Measurements from ENCODE around the gene SYMPK. TPM values are rescaled to one million over a fixed set of nuclear protein-coding genes. Genes with fewer than 3 reads are reported as not detected.

SYMPK gene
- total RNA-seq, 4 donors from 2014 or later = 28.4 to 36.6 (median 31.6) TPM

- TF ChIP-seq POLR2A (IDR thresholded peaks at IDR 0.05) = no peak
- peak in 2 of 6 experiments; percentile 12 to 38 for TF ChIP-seq CTCF (IDR thresholded peaks at IDR 0.05)
- DNase-seq = no peak
- 87 to 93% methylated on average over 2 to 4 of the region's 4 CpGs for WGBS, 2 donors
- no peaks in the 10 kb centered on the region for H3K4me1 ChIP-seq
- intact Hi-C loops (cut with DNase I) = no loop called here
- no peak overlapping the region for H3K4me3 ChIP-seq
- no peak overlapping the region for H3K27ac ChIP-seq
- H3K9me3 ChIP-seq = no peaks in the 10 kb centered on the region
- H3K27me3 ChIP-seq = no peaks in the 10 kb centered on the region
- peaks cover 34 to 100% (median 64%) of the 10 kb centered on the region in 3 donors for H3K36me3 ChIP-seq
Observed at GRCh38 chr19:45848922-45849321, 14.0 kb downstream of the SYMPK start.

- 89 to 94% methylated on average over 11 to 13 of the region's 13 CpGs for WGBS, 2 donors
- Histone ChIP-seq H3K9me3 (no peaks in the 10 kb centered on the region), H3K4me1 (no peaks in the 10 kb centered on the region), H3K27me3 (no peaks in the 10 kb centered on the region), H3K36me3 (peaks cover 32 to 100% (median 73%) of the 10 kb centered on the region in 3 donors), H3K4me3 (no peak overlapping the region), H3K27ac (no peak overlapping the region)
- TF ChIP-seq CTCF (IDR thresholded peaks at IDR 0.05) (no peak), POLR2A (IDR thresholded peaks at IDR 0.05) (no peak)
- DNase-seq = no peak
- intact Hi-C loops (cut with DNase I) = no loop called here
Observed at GRCh38 chr19:45847663-45848062, 15.3 kb downstream of the SYMPK start.

GRCh38 chr19:45842198-45842597, 20.7 kb downstream of the SYMPK start:
- WGBS, 2 donors = 94 to 100% methylated on average over 7 to 11 of the region's 14 CpGs
- H3K36me3 ChIP-seq = peaks cover 22 to 100% (median 65%) of the 10 kb centered on the region in 3 donors
- no peaks in the 10 kb centered on the region for H3K4me1 ChIP-seq
- H3K4me3 ChIP-seq = no peak overlapping the region
- no peak for TF ChIP-seq CTCF (IDR thresholded peaks at IDR 0.05)
- no peak for TF ChIP-seq POLR2A (IDR thresholded peaks at IDR 0.05)
- H3K27me3 ChIP-seq = no peaks in the 10 kb centered on the region
- no peak for DNase-seq
- H3K27ac ChIP-seq = no peak overlapping the region
- intact Hi-C loops (cut with DNase I) = no loop called here
- H3K9me3 ChIP-seq = no peaks in the 10 kb centered on the region

GRCh38 chr19:45834970-45835369, 28.0 kb downstream of the SYMPK start:
- Histone ChIP-seq H3K27ac (no peak overlapping the region), H3K9me3 (no peaks in the 10 kb centered on the region), H3K27me3 (no peaks in the 10 kb centered on the region), H3K36me3 (peaks cover 28 to 100% (median 64%) of the 10 kb centered on the region in 3 donors), H3K4me1 (no peaks in the 10 kb centered on the region), H3K4me3 (no peak overlapping the region)
- TF ChIP-seq CTCF (IDR thresholded peaks at IDR 0.05) (no peak), POLR2A (IDR thresholded peaks at IDR 0.05) (no peak)
- intact Hi-C loops (cut with DNase I) = no loop called here
- WGBS, 2 donors = 70 to 94% methylated on average over 2 to 3 of the region's 7 CpGs
- no peak for DNase-seq

- Histone ChIP-seq H3K27ac (no peak overlapping the region), H3K9me3 (no peaks in the 10 kb centered on the region), H3K4me3 (no peak overlapping the region), H3K27me3 (no peaks in the 10 kb centered on the region), H3K4me1 (peaks cover 3 to 13% (median 10%) of the 10 kb centered on the region in 3 donors), H3K36me3 (peaks cover 48 to 100% (median 83%) of the 10 kb centered on the region in 3 donors)
- no peak for DNase-seq
- TF ChIP-seq CTCF (IDR thresholded peaks at IDR 0.05) (no peak), POLR2A (IDR thresholded peaks at IDR 0.05) (no peak)
- 80 to 92% methylated on average over 1 to 2 of the region's 16 CpGs for WGBS, 2 donors
- intact Hi-C loops (cut with DNase I) = no loop called here
Observed at GRCh38 chr19:45828945-45829344, 34.0 kb downstream of the SYMPK start.
